ENCODE data around the gene NOS3. TPM values are rescaled to one million over a fixed set of nuclear protein-coding genes. Genes with fewer than 3 reads are reported as not detected.

NOS3 gene
- polyA plus RNA-seq, 3 donors: 0.26 to 0.72 (median 0.39) TPM

- Histone ChIP-seq H3K4me3 (replicated peaks in 1 of 3; ENCODE audit: low read depth in 2 of 3, low read length in 3 of 3) (no peak overlapping the region), H2AFZ (ENCODE audit: insufficient read depth, low read depth, low read length, poor library complexity, severe bottlenecking) (no peak overlapping the region), H3K79me2 (ENCODE audit: insufficient read depth, low read length) (no peaks in the 10 kb centered on the region), H3K9me3 (replicated peaks in 1 of 2; ENCODE audit: control insufficient read depth in 1 of 2, insufficient read depth in 1 of 2, low read length in 2 of 2) (peaks cover 0 to 4% of the 10 kb centered on the region in 2 donors), H4K20me1 (ENCODE audit: insufficient read depth, low read length) (no peaks in the 10 kb centered on the region), H3K27ac (ENCODE audit: low read depth in 1 of 2, low read length in 2 of 2) (no peak overlapping the region), H3K27me3 (ENCODE audit: control insufficient read depth in 2 of 2, insufficient read depth in 2 of 2, low read length in 2 of 2) (peaks cover 0 to 22% of the 10 kb centered on the region in 2 donors), H3K4me1 (ENCODE audit: control insufficient read depth in 1 of 2, insufficient read depth in 2 of 2, low read length in 2 of 2) (peaks cover 16 to 26% of the 10 kb centered on the region in 2 donors), H3K4me2 (replicated peaks; ENCODE audit: extremely low read depth, low read length, poor library complexity, severe bottlenecking) (no peak overlapping the region), H3K36me3 (replicated peaks in 1 of 2; ENCODE audit: control insufficient read depth in 1 of 2, insufficient read depth in 2 of 2, low read length in 2 of 2) (no peaks in the 10 kb centered on the region), H3K9ac (ENCODE audit: insufficient read depth, low read length, poor library complexity, severe bottlenecking) (no peak overlapping the region)
- Mint-ChIP-seq H3K27me3 (ENCODE audit: low read depth in 3 of 3) (peaks cover 24 to 58% (median 36%) of the 10 kb centered on the region in 3 donors), H3K4me1 (peaks cover 24% of the 10 kb centered on the region), H3K36me3 (no peaks in the 10 kb centered on the region), H3K9me3 (peaks cover 0 to 3% (median 0%) of the 10 kb centered on the region in 7 donors), H3K4me3 (no peak overlapping the region), H3K27ac (no peak overlapping the region)
- 93% methylated on average over 23 of the region's 23 CpGs for WGBS (ENCODE audit: insufficient coverage)
- intact Hi-C loops (cut with micrococcal nuclease): no loop called here
- TF ChIP-seq CTCF (IDR thresholded peaks at IDR 0.05): no peak
- no peak for DNase-seq
Measured at GRCh38 chr7:151006590-151007300, 15.9 kb downstream of the NOS3 start.

GRCh38 chr7:151007469-151007898 is 16.7 kb downstream of the NOS3 start:
- H3K9me3 ChIP-seq (replicated peaks in 1 of 2; ENCODE audit: control insufficient read depth in 1 of 2, insufficient read depth in 1 of 2, low read length in 2 of 2): peaks cover 0 to 4% of the 10 kb centered on the region in 2 donors
- no peak for TF ChIP-seq CTCF (IDR thresholded peaks at IDR 0.05)
- no peak for DNase-seq
- H3K4me1 ChIP-seq (ENCODE audit: control insufficient read depth in 1 of 2, insufficient read depth in 2 of 2, low read length in 2 of 2): peaks cover 16 to 29% of the 10 kb centered on the region in 2 donors
- Mint-ChIP-seq H3K27me3 (ENCODE audit: low read depth in 3 of 3) (peaks cover 32 to 64% (median 37%) of the 10 kb centered on the region in 3 donors), H3K27ac (no peak overlapping the region), H3K9me3 (peaks cover 0 to 5% (median 0%) of the 10 kb centered on the region in 7 donors), H3K36me3 (peaks cover 0 to 3% of the 10 kb centered on the region in 2 donors), H3K4me1 (peaks cover 28% of the 10 kb centered on the region), H3K4me3 (no peak overlapping the region)
- H4K20me1 ChIP-seq (ENCODE audit: insufficient read depth, low read length): no peaks in the 10 kb centered on the region
- no peaks in the 10 kb centered on the region for H3K79me2 ChIP-seq (ENCODE audit: insufficient read depth, low read length)
- H3K27ac ChIP-seq (ENCODE audit: low read depth in 1 of 2, low read length in 2 of 2): no peak overlapping the region
- peaks cover 2 to 30% of the 10 kb centered on the region in 2 donors for H3K27me3 ChIP-seq (ENCODE audit: control insufficient read depth in 2 of 2, insufficient read depth in 2 of 2, low read length in 2 of 2)
- H3K4me2 ChIP-seq (replicated peaks; ENCODE audit: extremely low read depth, low read length, poor library complexity, severe bottlenecking): no peak overlapping the region
- no peak overlapping the region for H3K9ac ChIP-seq (ENCODE audit: insufficient read depth, low read length, poor library complexity, severe bottlenecking)
- 51% methylated on average over 7 of the region's 7 CpGs for WGBS (ENCODE audit: insufficient coverage)
- no peak overlapping the region for H2AFZ ChIP-seq (ENCODE audit: insufficient read depth, low read depth, low read length, poor library complexity, severe bottlenecking)
- no peak overlapping the region for H3K4me3 ChIP-seq (replicated peaks in 1 of 3; ENCODE audit: low read depth in 2 of 3, low read length in 3 of 3)
- H3K36me3 ChIP-seq (replicated peaks in 1 of 2; ENCODE audit: control insufficient read depth in 1 of 2, insufficient read depth in 2 of 2, low read length in 2 of 2): no peaks in the 10 kb centered on the region
- intact Hi-C loops (cut with micrococcal nuclease): no loop called here

Measured in CD14-positive monocyte (primary cell).